GM23338 (cell line): ENCODE measurements around the gene MIER1. TPM values are rescaled to one million over a fixed set of nuclear protein-coding genes. Genes with fewer than 3 reads are reported as not detected.

ENCODE experiments used
- ATAC-seq: fragments of 200-7000 bp; cut with Tn5 transposase; 3 replicates; pipeline ENCODE4 v1.9.1; 2020
- DNase-seq: peaks from one replicate; pipeline ENCODE4 v3.0.0-alpha.2; 2015; ENCODE audit warnings: low spot score
- H2AFZ ChIP-seq: fragments of 200-600 bp; sonication (generic); 2 replicates; pipeline ENCODE4 v1.8.0; 2016; ENCODE audit warnings: antibody characterized with exemption, mild to moderate bottlenecking, moderate library complexity
- H3F3A ChIP-seq: fragments of 200-600 bp; sonication (generic); replicated peaks from 2 replicates; pipeline ENCODE4 v1.8.0; 2017; ENCODE audit warnings: antibody characterized with exemption, mixed run types, low read depth
- H3K27ac ChIP-seq: fragments of 200-600 bp; sonication (generic); 2 replicates; pipeline ENCODE4 v1.6.1; 2016; ENCODE audit warnings: low read depth
- H3K27me3 ChIP-seq: fragments of 200-600 bp; sonication (generic); 2 replicates; pipeline ENCODE4 v1.8.0; 2016; ENCODE audit warnings: mild to moderate bottlenecking, mixed run types, moderate library complexity; ENCODE audit not compliant: insufficient read depth
- H3K36me3 ChIP-seq: fragments of 200-600 bp; sonication (generic); 2 replicates; pipeline ENCODE4 v1.8.0; 2016; ENCODE audit warnings: mild to moderate bottlenecking; ENCODE audit not compliant: insufficient read depth
- H3K4me1 ChIP-seq: fragments of 200-600 bp; sonication (generic); 2 replicates; pipeline ENCODE4 v1.8.0; 2016; ENCODE audit warnings: mild to moderate bottlenecking, moderate library complexity; ENCODE audit not compliant: insufficient read depth
- H3K4me2 ChIP-seq: fragments of 200-600 bp; sonication (generic); 2 replicates; pipeline ENCODE4 v1.7.1; 2017; ENCODE audit warnings: mixed run types
- H3K4me3 ChIP-seq: fragments of 200-600 bp; sonication (generic); 2 replicates; pipeline ENCODE4 v1.6.1; 2016; ENCODE audit warnings: mixed run types
- H3K79me2 ChIP-seq: fragments of 200-600 bp; sonication (generic); replicated peaks from 2 replicates; pipeline ENCODE4 v1.8.0; 2017; ENCODE audit warnings: mild to moderate bottlenecking; ENCODE audit not compliant: insufficient read depth
- H3K9me2 ChIP-seq: fragments of 200-600 bp; sonication (generic); 2 replicates; pipeline ENCODE4 v1.8.0; 2017; ENCODE audit not compliant: insufficient read depth
- H4K20me1 ChIP-seq: fragments of 200-600 bp; sonication (generic); replicated peaks from 2 replicates; pipeline ENCODE4 v1.8.0; 2017; ENCODE audit warnings: mild to moderate bottlenecking; ENCODE audit not compliant: insufficient read depth
- H3K27ac Mint-ChIP-seq: 2 replicates; pipeline ENCODE4 v1.8.0; 2020; ENCODE audit warnings: inconsistent platforms, mild to moderate bottlenecking, moderate library complexity, mixed read lengths
- H3K27me3 Mint-ChIP-seq: 3 replicates; pipeline ENCODE4 v1.8.0; 2022; ENCODE audit warnings: low read depth, mild to moderate bottlenecking, moderate library complexity, mixed read lengths, inconsistent platforms; ENCODE audit not compliant: insufficient read depth, poor library complexity
- H3K36me3 Mint-ChIP-seq: 3 replicates; pipeline ENCODE4 v1.8.0; 2021; ENCODE audit warnings: low read depth, mild to moderate bottlenecking, inconsistent platforms, moderate library complexity, mixed read lengths
- H3K4me1 Mint-ChIP-seq: 3 replicates; pipeline ENCODE4 v1.8.0; 2020; ENCODE audit warnings: mild to moderate bottlenecking, inconsistent platforms, mixed read lengths
- H3K4me3 Mint-ChIP-seq: 3 replicates; pipeline ENCODE4 v1.8.0; 2021; ENCODE audit warnings: moderate library complexity, mild to moderate bottlenecking, inconsistent platforms, mixed read lengths
- H3K9me3 Mint-ChIP-seq: 3 replicates; pipeline ENCODE4 v1.8.0; 2020; ENCODE audit warnings: moderate library complexity, mild to moderate bottlenecking, inconsistent platforms, mixed read lengths
- CREB1 ChIP-seq: fragments of 250-450 bp; sonication (Bioruptor Pico); IDR thresholded peaks from 2 replicates; pipeline ENCODE4 v1.5.0; 2020; ENCODE audit warnings: low read depth, mild to moderate bottlenecking, moderate library complexity
- EZH2 ChIP-seq: fragments of 200-600 bp; sonication (generic); IDR thresholded peaks from one replicate; pipeline ENCODE4 v1.8.0; 2017; ENCODE audit warnings: antibody characterized with exemption, mild to moderate bottlenecking, low read depth; ENCODE audit not compliant: unreplicated experiment
- EZH2phosphoT487 ChIP-seq: fragments of 200-600 bp; sonication (generic); IDR thresholded peaks from one replicate; pipeline ENCODE4 v1.8.1; 2018; ENCODE audit warnings: antibody characterized with exemption; ENCODE audit not compliant: unreplicated experiment
- JUNB ChIP-seq: IDR thresholded peaks from one replicate; pipeline ENCODE4 v1.6.1; 2016; ENCODE audit warnings: antibody characterized with exemption; ENCODE audit not compliant: unreplicated experiment
- NANOG ChIP-seq: IDR thresholded peaks from 2 replicates; pipeline ENCODE4 v1.6.1; 2016; ENCODE audit warnings: antibody characterized with exemption, borderline replicate concordance
- POLR2AphosphoS5 ChIP-seq: IDR thresholded peaks from 2 replicates; pipeline ENCODE4 v1.6.1; 2016; ENCODE audit warnings: antibody characterized with exemption, low read depth
- STAT1 ChIP-seq: IDR thresholded peaks from one replicate; pipeline ENCODE4 v1.6.1; 2016; ENCODE audit warnings: antibody characterized with exemption; ENCODE audit not compliant: unreplicated experiment
- ZNF114 ChIP-seq: fragments of 250-450 bp; sonication (Bioruptor Pico); IDR thresholded peaks from 2 replicates; pipeline ENCODE4 v1.5.0; 2020; ENCODE audit warnings: mild to moderate bottlenecking, moderate library complexity
- ZNF331 ChIP-seq: fragments of 250-450 bp; sonication (Bioruptor Pico); IDR thresholded peaks from 2 replicates; pipeline ENCODE4 v1.5.0; 2020; ENCODE audit warnings: low read depth, mild to moderate bottlenecking, moderate library complexity
- polyA plus RNA-seq: library from polyadenylated mRNA; unstranded; fragments of >200 nt; fragmentation: Nextera tagmentation; extraction: Ambion mirVana; gene quantifications from 2 replicates; pipeline ENCODE4 v1.2.1, GENCODE V29; 2016
- total RNA-seq: library from RNA; depleted of rRNA; stranded (reverse); fragments of >200 nt; shearing (Covaris generic); gene quantifications from 2 replicates; pipeline ENCODE4 v1.2.3, GENCODE V29; 2014
- TF ChIP-seq, protein P1 (sequence below): IDR thresholded peaks from 2 replicates; pipeline ENCODE4 v1.6.1; 2016; ENCODE audit warnings: antibody characterized with exemption
- TF ChIP-seq, protein P2 (sequence below): fragments of 250-450 bp; sonication (Bioruptor Pico); IDR thresholded peaks from 2 replicates; pipeline ENCODE4 v1.5.0; 2020; ENCODE audit warnings: mild to moderate bottlenecking, moderate library complexity
- TF ChIP-seq, protein P3 (sequence below): IDR thresholded peaks from one replicate; pipeline ENCODE4 v1.6.1; 2018; ENCODE audit warnings: antibody characterized with exemption; ENCODE audit not compliant: unreplicated experiment

MIER1 gene
- total and polyA plus RNA-seq, 2 experiments from 2014 or later = 38.2 to 72.8 TPM

DNA sequence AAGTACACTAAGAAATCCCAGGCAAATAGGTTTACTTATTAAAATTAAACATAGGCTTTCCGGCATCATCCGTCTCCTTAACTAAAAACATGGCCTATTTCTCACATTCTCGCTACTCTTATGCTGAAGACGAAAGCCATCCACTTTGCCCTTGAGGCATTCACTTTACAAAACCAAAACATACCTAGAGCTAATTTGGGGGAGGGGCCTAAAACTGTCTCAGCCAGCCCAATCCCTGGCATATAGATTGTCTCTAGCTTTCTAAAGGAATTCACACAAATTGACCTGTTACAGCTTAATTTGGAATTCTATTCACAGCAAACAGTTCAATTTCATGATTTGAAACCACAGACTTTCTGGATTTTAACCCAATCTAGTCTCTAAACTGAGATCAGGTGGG lies 94.3 kb downstream of the MIER1 start:
- no peak overlapping the region; the same call in 1 of the 2 replicates for H3K4me3 ChIP-seq
- TF ChIP-seq, protein P1, sequence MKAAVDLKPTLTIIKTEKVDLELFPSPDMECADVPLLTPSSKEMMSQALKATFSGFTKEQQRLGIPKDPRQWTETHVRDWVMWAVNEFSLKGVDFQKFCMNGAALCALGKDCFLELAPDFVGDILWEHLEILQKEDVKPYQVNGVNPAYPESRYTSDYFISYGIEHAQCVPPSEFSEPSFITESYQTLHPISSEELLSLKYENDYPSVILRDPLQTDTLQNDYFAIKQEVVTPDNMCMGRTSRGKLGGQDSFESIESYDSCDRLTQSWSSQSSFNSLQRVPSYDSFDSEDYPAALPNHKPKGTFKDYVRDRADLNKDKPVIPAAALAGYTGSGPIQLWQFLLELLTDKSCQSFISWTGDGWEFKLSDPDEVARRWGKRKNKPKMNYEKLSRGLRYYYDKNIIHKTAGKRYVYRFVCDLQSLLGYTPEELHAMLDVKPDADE = no peak
- TF ChIP-seq, protein P2, sequence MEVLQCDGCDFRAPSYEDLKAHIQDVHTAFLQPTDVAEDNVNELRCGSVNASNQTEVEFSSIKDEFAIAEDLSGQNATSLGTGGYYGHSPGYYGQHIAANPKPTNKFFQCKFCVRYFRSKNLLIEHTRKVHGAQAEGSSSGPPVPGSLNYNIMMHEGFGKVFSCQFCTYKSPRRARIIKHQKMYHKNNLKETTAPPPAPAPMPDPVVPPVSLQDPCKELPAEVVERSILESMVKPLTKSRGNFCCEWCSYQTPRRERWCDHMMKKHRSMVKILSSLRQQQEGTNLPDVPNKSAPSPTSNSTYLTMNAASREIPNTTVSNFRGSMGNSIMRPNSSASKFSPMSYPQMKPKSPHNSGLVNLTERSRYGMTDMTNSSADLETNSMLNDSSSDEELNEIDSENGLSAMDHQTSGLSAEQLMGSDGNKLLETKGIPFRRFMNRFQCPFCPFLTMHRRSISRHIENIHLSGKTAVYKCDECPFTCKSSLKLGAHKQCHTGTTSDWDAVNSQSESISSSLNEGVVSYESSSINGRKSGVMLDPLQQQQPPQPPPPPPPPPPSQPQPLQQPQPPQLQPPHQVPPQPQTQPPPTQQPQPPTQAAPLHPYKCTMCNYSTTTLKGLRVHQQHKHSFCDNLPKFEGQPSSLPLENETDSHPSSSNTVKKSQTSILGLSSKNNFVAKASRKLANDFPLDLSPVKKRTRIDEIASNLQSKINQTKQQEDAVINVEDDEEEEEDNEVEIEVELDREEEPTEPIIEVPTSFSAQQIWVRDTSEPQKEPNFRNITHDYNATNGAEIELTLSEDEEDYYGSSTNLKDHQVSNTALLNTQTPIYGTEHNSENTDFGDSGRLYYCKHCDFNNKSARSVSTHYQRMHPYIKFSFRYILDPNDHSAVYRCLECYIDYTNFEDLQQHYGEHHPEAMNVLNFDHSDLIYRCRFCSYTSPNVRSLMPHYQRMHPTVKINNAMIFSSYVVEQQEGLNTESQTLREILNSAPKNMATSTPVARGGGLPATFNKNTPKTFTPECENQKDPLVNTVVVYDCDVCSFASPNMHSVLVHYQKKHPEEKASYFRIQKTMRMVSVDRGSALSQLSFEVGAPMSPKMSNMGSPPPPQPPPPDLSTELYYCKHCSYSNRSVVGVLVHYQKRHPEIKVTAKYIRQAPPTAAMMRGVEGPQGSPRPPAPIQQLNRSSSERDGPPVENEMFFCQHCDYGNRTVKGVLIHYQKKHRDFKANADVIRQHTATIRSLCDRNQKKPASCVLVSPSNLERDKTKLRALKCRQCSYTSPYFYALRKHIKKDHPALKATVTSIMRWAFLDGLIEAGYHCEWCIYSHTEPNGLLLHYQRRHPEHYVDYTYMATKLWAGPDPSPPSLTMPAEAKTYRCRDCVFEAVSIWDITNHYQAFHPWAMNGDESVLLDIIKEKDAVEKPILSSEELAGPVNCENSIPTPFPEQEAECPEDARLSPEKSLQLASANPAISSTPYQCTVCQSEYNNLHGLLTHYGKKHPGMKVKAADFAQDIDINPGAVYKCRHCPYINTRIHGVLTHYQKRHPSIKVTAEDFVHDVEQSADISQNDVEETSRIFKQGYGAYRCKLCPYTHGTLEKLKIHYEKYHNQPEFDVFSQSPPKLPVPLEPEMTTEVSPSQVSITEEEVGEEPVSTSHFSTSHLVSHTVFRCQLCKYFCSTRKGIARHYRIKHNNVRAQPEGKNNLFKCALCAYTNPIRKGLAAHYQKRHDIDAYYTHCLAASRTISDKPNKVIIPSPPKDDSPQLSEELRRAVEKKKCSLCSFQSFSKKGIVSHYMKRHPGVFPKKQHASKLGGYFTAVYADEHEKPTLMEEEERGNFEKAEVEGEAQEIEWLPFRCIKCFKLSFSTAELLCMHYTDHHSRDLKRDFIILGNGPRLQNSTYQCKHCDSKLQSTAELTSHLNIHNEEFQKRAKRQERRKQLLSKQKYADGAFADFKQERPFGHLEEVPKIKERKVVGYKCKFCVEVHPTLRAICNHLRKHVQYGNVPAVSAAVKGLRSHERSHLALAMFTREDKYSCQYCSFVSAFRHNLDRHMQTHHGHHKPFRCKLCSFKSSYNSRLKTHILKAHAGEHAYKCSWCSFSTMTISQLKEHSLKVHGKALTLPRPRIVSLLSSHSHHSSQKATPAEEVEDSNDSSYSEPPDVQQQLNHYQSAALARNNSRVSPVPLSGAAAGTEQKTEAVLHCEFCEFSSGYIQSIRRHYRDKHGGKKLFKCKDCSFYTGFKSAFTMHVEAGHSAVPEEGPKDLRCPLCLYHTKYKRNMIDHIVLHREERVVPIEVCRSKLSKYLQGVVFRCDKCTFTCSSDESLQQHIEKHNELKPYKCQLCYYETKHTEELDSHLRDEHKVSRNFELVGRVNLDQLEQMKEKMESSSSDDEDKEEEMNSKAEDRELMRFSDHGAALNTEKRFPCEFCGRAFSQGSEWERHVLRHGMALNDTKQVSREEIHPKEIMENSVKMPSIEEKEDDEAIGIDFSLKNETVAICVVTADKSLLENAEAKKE (CRISPR knock-in tag) = no peak
- TF ChIP-seq EZH2phosphoT487 = no peak
- TF ChIP-seq NANOG = no peak
- TF ChIP-seq EZH2 = no peak
- TF ChIP-seq, protein P3, sequence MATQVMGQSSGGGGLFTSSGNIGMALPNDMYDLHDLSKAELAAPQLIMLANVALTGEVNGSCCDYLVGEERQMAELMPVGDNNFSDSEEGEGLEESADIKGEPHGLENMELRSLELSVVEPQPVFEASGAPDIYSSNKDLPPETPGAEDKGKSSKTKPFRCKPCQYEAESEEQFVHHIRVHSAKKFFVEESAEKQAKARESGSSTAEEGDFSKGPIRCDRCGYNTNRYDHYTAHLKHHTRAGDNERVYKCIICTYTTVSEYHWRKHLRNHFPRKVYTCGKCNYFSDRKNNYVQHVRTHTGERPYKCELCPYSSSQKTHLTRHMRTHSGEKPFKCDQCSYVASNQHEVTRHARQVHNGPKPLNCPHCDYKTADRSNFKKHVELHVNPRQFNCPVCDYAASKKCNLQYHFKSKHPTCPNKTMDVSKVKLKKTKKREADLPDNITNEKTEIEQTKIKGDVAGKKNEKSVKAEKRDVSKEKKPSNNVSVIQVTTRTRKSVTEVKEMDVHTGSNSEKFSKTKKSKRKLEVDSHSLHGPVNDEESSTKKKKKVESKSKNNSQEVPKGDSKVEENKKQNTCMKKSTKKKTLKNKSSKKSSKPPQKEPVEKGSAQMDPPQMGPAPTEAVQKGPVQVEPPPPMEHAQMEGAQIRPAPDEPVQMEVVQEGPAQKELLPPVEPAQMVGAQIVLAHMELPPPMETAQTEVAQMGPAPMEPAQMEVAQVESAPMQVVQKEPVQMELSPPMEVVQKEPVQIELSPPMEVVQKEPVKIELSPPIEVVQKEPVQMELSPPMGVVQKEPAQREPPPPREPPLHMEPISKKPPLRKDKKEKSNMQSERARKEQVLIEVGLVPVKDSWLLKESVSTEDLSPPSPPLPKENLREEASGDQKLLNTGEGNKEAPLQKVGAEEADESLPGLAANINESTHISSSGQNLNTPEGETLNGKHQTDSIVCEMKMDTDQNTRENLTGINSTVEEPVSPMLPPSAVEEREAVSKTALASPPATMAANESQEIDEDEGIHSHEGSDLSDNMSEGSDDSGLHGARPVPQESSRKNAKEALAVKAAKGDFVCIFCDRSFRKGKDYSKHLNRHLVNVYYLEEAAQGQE = no peak
- no peak for TF ChIP-seq ZNF114
- no peak for TF ChIP-seq JUNB
- TF ChIP-seq CREB1 (CRISPR knock-in tag) = no peak
- no peak for TF ChIP-seq STAT1
- TF ChIP-seq POLR2AphosphoS5 = no peak
- TF ChIP-seq ZNF331 (CRISPR knock-in tag) = no peak
- DNase-seq (peak; percentile 62), ATAC-seq (peak; percentile 76)
- H3K4me1 ChIP-seq = peaks cover 15% of the 10 kb centered on the region
- H3K36me3 ChIP-seq = no peaks in the 10 kb centered on the region
- Mint-ChIP-seq H3K9me3 (no peaks in the 10 kb centered on the region), H3K4me1 (peaks cover 26% of the 10 kb centered on the region), H3K4me3 (no peak overlapping the region), H3K27me3 (peaks cover 7% of the 10 kb centered on the region), H3K36me3 (no peaks in the 10 kb centered on the region), H3K27ac (no peak overlapping the region)
- no peaks in the 10 kb centered on the region for H3F3A ChIP-seq
- peak overlapping the region; percentile 40; the same call in 1 of the 2 replicates for H3K4me2 ChIP-seq
- H3K27me3 ChIP-seq = peaks cover 39% of the 10 kb centered on the region
- H3K27ac ChIP-seq = no peak overlapping the region
- H2AFZ ChIP-seq = no peak overlapping the region
- peaks cover 5% of the 10 kb centered on the region; the same call in 1 of the 2 replicates for H4K20me1 ChIP-seq
- H3K79me2 ChIP-seq = no peaks in the 10 kb centered on the region
- no peaks in the 10 kb centered on the region for H3K9me2 ChIP-seq
